C4-2B (cell line): ENCODE results near the gene ADGRA3.

Experiments used
- ZFX ChIP-seq: fragments of 450-650 bp; IDR thresholded peaks from 2 replicates; pipeline ENCODE4 v1.6.1; 2017
- TF ChIP-seq, protein P1 (sequence below): fragments of 450-650 bp; conservative IDR thresholded peaks from 2 replicates; pipeline ENCODE4 v1.5.1; 2017; ENCODE audit warnings: mild to moderate bottlenecking

DNA sequence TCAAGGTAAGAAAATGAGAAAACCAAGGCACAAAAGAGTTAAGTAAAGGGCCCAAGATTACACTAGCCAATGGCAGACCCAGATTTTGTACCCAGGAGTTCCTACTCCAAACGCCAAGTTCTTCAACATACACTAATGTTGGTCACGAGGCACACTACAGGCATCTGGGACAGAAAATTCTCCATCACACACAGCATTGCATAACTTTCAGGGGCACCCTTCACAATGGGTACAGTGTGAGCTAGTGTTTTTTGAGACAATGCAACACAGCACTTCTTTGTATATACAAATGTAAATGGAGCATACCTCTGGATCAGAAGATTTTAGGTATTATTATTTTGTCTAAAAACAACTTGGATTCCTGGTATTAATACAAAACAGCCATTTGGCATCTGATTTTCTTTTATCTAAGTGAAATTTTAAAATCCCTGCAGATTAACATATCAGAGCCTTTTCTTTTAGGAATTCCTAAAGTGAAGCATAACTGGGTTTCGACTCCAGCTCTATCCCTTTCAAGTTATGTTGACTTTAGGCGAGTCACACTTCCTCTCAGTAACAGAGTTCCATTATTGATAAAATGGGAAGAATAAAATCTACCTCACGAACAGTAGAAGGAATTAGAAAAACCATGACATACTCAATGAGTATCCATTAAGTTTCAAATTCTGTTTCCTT is 41.1 kb downstream of the ADGRA3 start:
- TF ChIP-seq, protein P1, sequence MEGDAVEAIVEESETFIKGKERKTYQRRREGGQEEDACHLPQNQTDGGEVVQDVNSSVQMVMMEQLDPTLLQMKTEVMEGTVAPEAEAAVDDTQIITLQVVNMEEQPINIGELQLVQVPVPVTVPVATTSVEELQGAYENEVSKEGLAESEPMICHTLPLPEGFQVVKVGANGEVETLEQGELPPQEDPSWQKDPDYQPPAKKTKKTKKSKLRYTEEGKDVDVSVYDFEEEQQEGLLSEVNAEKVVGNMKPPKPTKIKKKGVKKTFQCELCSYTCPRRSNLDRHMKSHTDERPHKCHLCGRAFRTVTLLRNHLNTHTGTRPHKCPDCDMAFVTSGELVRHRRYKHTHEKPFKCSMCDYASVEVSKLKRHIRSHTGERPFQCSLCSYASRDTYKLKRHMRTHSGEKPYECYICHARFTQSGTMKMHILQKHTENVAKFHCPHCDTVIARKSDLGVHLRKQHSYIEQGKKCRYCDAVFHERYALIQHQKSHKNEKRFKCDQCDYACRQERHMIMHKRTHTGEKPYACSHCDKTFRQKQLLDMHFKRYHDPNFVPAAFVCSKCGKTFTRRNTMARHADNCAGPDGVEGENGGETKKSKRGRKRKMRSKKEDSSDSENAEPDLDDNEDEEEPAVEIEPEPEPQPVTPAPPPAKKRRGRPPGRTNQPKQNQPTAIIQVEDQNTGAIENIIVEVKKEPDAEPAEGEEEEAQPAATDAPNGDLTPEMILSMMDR = no peak
- no peak for TF ChIP-seq ZFX
